GM20431 (cell line): Measurements from ENCODE around the gene SART3.
"Not testable (repeated sequence)": the region's sequence is repeated elsewhere in the genome, so short reads cannot be mapped to it uniquely, and the experiment has no call there.

Experiments used
- in situ Hi-C: fragments of 300-500 bp; cut with MseI, MboI; formaldehyde crosslinking; loops from one replicate; pipeline ENCODE4 v1.15.0; 2020; ENCODE audit warnings: low sequenced_read_pairs; ENCODE audit not compliant: unreplicated experiment

The SART3 gene

DNA sequence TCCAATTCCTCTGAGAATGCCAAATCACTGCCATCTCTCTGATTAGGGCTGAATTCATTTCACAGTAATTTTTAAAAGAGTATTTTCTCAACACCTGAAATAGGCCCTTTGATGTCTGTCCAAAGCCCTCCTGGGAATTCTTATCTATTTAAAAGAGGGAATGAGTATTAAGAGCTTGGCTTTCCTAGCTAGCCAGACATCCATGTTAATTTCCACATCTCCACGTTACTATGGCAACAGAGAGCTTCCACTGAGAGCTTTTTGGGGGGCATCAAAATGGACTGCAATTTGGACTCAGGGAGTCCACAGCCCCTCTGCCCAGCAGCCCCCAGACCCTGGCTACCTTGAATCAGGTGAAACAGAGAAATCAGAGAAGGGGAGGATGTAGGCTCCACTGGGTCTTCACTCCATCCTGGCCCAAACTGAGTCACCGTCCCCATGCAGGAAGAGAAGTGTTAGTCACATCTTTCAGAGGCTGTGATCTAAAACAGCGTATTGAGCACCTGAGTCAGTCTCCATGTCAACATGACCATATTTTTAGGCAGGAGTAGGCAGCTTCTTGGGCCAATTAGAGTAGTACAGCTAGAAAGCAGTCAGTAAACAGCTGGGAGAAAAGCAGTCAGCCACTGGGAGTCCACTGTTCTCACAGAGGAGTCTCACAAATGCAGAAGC lies 52.9 kb downstream of the SART3 start:
- in situ Hi-C loops = no loop called here

DNA sequence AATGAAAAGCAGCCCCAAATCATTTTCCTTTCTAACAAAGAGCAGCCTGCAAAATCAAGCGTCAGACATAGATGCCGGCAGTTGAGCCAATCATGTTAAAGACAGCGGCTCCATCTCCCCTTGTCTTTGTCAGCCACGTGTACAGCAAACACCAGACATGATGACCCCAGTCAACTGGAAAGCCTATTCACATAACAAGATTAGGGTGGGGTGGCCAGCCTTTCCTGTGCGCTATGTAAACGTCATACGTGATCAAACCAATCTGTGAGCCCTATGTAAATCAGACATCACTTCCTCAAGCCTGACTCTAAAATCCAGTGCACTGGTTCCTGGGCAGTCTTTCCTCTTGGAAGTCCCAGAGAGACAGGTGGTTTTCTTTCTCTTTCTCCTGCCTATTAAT lies 55.8 kb downstream of the SART3 start:
- in situ Hi-C loops = no loop called here

DNA sequence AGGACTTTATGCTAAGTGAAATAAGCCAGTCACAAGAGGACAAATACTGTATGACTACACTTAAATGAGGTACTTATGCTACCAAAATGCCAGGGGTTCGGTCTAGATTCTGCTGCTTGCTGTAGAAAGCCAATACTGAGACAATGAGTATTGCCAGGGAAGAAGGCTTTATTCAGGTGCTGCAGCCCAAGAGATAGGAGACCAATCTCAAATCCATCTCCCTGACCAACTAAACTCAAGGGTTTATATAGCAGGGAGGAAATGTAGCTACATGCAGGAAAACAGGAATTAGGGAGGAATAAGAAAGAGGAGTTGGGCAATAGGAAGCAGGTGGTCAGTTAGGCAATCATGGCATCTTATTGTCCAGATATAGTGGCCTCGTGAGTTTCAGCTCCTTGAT lies 58.1 kb downstream of the SART3 start:
- in situ Hi-C loops = no loop called here

DNA sequence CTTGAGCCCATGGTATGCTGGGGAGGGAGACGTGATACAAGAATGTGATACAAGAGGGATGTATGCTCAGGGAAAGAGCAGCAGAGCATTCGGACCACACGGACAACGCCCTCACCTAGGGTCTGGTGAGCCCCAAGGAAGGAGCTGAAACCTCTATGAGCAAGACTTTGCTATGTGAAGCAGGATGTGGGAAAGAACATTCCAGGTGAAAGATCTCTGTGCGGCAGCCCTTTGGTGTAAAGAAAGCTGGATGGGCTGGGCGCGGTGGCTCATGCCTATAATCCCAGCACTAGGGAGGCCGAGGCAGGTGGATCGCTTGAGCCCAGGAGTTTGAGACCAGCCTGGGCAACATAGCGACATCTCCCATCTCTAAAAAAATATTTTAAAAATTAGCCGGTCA lies 62.8 kb downstream of the SART3 start:
- in situ Hi-C loops = no loop called here

DNA sequence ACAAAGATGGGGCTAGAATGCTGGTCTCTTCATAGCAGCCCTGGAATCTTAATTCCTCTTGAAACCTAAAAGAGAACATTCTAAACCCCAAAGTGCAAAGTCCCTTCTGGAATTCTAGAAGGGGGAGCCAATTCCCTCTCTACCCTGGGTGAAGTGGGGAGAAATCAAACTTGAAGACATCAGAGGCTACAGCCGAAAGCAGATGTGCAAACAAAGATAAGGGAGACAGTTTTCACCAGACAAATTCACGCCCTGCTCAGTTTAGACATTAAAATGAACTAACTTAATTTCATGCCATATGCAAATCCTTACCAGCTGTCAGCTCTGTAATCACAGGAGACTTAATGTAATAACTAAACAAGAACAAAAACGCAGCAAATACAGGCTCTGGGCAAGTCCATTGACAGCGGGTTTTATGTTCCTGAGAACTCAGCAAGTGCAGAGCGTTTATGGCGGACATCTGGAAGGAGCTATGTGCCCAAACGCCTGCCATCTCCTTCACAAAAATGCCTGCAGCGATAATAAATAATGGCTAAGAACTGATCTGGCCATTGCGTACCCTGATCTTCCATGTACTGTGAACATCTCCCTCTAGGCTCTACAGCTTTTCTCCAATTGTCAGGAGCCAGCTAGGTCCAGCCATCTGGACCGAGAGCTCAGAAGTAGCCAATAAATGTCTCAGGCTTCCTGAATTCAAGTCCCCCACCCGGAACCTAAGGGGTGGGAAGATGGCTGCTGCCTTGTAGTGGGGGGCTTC lies 65.0 kb downstream of the SART3 start:
- in situ Hi-C loops = no loop called here

DNA sequence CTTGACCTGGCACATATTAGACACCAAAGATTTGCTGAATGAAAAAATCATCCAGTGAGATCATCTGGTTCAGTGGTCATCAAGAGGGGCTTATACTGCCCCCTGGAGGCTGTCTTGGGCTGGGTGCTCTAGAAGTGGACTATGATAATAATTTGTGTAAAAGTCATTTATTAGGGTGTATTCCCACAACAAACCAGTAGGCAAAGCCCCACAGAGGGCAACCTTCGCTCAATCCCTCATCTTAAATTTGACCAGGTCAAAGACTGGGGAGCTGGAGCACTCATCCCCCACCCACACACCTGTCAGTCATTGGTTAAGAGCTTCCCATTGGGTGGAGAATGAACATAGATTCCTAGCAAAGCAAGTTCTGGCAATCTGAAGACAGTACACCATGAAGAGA lies 65.9 kb downstream of the SART3 start:
- in situ Hi-C loops = no loop called here

DNA sequence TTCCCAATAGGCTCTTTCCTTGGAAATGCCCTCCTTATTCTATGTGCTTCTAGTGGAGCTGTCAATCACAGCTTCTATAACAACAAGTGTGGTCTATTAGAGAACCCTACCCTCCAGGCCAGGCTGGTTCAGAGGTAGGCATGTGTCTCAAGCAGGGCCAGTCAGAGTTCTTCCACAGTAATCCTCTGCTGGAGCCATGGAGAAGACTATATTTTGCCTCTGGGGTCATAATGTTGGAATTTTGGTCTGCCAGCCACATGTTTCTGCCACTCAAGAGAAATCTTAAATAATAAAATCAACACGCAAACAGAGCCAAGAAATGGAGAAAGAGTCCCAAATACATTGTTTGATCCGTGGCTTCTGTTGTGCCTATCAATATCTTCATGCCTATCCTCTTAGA lies 69.7 kb downstream of the SART3 start:
- in situ Hi-C loops = no loop called here

DNA sequence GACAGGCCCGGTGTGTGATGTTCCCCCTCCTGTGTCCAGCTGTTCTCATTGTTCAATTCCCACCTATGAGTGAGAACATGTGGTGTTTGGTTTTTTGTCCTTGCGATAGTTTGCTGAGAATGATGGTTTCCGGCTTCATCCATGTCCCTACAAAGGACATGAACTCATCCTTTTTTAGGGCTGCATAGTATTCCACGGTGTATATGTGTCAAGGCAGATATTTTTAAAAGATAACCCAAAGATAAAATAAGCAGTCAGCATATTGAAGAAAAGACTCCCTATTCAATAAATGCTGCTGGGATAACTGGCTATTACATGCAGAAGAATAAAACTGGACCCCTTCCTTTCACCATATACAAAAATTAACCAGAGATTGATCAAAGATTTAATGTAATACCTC lies 73.9 kb downstream of the SART3 start:
- in situ Hi-C loops = not testable (repeated sequence)

DNA sequence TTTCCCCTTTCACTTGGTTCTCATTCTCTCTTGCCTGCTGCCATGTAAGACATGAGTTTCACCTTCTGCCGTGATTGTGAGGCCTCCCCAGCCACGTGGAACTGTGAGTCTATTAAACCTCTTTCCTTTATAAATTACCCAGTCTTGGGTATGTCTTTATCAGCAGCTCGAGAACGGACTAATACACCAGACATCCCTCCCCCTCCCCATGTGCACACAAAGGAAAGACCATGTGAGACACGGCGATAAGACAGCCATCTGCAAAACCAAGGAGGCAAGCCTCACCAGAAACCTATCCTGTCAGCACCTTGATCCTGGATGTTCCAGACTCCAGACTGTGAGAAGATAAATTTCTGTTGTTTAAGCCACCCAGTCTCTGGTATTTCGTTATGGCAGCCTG lies 75.6 kb downstream of the SART3 start:
- in situ Hi-C loops = not testable (repeated sequence)

DNA sequence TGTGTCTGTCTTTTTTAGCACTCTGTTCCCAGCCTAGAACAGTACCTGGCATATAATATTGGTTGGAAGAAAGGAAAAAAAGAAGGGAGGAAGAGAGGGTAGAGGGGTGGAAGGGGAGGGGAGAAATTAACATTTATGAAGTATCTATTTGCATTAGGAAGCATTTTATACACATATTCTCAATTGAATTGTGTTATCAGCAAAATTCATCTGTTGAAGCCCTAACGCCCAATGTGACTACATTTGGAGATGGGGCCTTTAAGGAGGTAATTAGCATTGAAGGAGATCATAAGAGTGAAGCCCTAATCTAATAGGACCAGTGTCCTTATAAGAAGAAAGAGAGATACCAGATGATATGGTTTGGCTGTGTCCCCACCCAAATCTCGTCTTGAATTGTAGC lies 76.1 kb downstream of the SART3 start:
- in situ Hi-C loops = no loop called here

DNA sequence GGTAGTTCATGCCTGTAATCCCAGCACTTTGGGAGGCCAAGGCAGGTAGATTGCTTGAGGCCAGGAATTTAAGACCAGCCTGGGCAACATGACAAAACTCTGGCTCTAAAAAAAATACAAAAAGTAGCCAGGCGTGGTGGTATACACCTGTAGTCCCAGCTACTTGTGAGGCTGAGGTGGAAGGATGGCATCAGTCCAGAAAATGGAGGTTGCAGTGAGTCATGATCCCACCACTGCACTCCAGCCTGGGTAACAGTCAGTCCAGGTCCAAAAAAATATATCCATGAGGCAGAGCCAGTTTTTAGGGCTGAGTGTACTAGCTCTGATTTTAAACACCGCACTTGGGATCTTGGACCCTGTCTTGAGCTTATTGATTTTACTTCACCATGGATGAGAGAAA lies 76.5 kb downstream of the SART3 start:
- in situ Hi-C loops = no loop called here

DNA sequence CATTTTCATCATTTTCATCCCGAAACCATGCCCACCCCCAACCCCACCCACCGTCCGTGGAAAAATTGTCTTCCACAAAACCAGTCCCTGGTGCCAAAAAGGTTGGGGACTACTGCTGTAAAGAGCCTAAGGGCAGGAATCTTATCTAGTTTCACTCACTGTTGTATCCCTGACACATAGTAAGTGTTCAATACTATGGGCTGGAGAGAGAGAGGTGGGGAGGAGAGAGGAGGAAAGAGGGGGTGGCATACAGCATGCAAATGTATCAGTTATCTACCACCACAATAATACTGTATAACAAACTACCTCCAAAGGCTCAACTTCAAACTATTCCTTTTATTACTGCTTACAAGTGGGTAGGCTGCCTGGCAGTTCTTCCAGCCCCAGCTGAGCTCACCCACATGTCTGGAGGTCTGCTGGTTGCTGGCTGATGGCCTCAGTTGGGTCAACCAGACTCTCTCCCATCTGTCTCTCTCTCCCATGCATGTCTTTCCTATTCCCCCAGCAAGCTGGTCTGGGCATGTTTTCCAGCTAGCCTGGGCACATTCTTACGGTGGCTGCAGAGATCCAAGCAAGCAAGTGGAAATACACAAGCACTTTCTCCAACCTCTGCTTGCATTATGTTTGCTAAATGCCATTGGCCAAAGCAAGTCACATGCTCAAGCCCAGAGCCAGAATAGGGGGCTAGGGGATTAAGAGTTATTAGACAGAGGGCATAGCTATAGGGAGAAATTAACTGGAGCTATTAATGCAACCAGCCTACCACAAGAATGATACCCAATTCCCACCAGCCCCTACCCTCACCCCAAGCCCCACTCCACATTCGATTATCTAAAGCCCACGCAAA lies 77.5 kb downstream of the SART3 start:
- in situ Hi-C loops = no loop called here

DNA sequence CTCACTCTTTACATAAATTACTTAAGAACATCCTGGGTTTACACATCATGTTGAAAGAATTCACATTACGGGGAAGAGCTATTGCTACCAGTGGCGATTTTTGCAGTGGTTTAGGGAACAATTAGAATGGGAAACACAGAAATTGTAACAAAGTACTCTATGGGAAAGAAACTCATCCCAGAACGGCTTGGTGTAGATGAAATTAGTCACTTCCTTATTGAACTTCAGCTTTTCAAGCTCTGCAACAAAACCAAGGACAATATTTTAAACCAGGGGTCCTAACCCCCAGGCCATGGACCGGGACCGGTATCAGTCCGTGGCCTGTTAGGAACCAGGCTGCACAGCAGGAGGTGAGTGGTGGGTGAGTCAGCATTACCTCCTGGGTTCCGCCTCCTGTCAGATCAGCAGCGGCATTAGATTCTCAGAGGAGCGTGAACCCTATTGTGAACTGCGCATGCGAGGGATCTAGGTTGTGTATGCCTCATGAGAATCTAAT lies 78.2 kb downstream of the SART3 start:
- in situ Hi-C loops = no loop called here

DNA sequence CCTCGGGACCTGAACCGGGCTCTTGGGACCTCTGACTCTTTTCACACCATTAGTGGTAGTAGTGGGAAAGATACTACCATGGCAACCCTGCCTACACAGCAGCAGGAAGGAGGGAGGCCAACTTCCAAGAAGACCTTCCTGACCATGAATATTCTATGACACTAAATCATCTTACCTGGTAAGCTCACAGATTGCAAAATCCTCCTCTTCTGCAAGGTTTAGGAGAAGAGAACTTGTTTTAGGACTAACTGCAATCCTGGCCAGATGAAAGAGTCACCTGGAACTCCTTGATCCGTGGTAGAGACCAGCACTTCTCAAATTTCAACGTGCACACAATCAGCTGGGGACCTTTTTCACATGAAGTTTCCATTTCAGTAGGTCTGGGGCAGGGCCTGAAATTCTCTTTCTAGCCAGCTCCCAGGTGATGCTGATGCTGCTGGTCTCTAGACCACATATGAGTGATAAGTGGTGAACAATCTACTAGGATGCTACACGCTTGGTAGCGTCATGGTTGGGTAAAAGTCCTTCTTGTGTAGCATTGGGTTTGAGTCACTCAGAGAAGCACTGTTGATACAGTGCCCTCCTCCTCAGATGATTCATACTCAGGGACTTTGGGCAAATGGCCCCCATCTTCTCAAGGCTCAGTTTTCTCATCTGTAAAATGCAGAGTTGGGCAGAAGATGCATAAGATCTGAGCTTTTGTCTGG lies 81.5 kb downstream of the SART3 start:
- in situ Hi-C loops = no loop called here

DNA sequence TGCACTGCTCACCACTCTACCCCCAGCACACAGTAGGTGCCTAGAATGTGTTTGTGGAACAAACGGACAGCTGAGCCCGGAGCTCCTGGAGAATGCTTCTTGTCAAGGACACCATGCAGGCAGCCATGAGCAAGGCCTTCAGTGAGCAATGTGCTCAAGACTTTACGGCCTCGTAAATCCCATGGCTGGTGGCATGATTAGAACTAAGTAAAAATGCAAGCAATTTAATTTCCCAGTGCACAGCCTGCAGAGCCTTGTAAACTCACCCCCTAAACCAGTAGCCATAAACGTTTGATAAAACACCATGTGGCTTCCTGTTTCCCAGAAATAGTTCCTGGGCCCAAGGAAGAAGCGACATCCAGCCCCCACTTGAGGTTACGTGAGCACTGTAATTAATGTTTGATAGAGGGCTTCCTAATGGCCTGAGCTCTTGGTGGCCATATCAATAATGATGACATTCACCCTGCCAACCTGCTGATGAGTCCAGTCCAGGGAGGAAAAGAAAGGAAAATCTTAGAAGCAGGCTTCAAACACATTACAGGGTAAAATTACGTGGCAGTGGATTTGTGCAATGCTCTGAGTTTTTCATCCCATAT lies 82.3 kb downstream of the SART3 start:
- in situ Hi-C loops = no loop called here

DNA sequence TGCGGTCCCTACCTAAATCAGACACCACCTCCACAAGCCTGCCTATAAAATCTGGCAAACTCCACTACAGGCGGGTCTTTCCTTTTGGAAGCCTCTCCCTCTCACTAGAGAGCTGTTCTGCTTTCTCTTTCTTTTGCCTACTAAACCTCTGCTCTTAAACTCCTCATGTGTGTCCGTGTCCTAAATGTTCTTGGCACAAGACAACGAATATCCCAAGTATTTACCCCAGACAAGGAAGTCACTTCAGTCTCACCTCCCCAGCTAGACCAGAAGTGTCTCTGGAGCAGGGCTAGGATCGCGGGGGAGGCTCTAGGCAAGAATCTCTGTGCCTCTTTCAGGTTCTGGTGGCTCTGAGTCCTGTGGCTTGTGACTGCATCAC lies 83.1 kb downstream of the SART3 start:
- in situ Hi-C loops = no loop called here

DNA sequence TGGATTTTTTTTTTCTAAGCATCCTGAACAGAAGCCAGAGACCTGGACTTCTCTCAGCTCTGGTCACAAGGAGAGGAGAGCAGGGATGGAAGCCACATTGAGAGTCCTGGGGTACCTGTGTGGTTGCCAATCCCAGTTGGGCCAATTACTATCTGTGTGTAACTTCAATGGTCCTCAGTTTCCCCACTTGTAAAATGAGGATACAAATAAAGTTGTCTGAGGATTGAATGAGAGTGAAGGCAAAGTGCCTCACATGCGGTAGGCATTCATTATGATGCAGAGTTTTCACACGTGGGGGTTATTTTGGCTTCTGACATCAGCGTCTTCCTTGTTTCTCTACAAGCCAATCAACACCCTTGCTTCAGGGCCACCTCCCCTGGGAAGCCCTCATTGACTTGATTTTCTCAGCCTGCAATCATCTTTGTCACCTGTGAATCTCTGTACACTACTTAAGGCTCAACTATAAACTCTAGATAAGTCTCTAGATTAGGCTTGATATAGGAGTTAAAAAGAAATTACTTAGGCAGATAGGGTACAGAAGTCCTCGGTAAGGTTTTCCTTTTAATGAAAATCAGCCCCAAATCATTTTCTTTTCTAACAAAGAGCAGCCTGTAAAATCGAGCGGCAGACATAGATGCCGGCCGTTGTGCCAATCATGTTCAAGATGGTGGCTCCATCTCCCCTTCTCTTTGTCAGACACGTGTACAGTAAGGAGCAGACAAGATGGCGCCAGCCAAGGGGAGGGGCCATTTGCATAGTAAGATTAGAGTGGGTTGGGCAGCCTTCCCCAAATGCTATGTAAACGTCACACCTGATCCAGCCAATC lies 83.7 kb downstream of the SART3 start:
- in situ Hi-C loops = no loop called here

DNA sequence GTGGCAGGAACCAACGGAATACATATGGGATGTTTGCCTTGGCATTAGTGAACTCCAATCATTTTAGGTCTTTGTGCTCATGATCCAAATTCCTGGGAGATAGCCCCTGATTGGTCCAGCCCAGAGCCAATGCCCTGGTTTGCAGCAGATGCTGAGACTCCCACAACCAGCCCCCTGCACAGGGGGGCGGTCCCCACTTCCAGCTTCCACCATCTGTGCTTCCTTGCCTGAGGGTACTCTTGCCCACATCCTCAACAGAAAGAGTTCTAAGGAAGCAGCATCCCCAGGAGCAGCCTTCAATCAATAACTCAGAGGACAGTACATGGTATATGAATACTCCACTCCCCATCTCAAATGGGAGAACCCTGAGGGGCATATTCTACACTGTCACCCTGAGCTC lies 85.6 kb downstream of the SART3 start:
- in situ Hi-C loops = no loop called here
